HepG2 (cell line): ENCODE results near the gene GON4L. TPM values are rescaled to one million over a fixed set of nuclear protein-coding genes. Genes with fewer than 3 reads are reported as not detected.

ENCODE experiments used
- ATAC-seq: fragments of 200-7000 bp; cut with Tn5 transposase; 3 replicates; pipeline ENCODE4 v1.9.1; 2020; ENCODE audit warnings: mild to moderate bottlenecking, moderate library complexity
- BruUV-seq: library from RNA; stranded (reverse); fragments of 400-500 nt; replicated peaks from 2 replicates; lab custom pipeline; 2021; lab: Mats Ljungman, UMichigan
- CTCF ChIA-PET: fragments of 300-600 bp; formaldehyde crosslinking; extraction: SDS; loops from one replicate; lab custom pipeline; 2021; ENCODE audit warnings: low total read pairs, inconsistent platforms, low intra/inter-chr PET ratio; lab: Yijun Ruan, JAX
- POLR2A ChIA-PET: fragments of 350-600 bp; sonication (Branson Sonifier 250); formaldehyde crosslinking; loops from one replicate; lab custom pipeline; 2020; ENCODE audit warnings: antibody characterized with exemption, inconsistent platforms; lab: Yijun Ruan, JAX
- DNase-seq: peaks from one replicate; pipeline ENCODE4 v3.0.0-alpha.2; 2015; ENCODE audit warnings: low spot score
- FAIRE-seq: peaks from 3 replicates; lab custom pipeline; 2011; peaks lifted over from hg19 to GRCh38; lab: Jason Lieb, UNC
- H2AFZ ChIP-seq: one replicate; pipeline ENCODE4 v1.6.1; 2011; ENCODE audit warnings: low read length, inconsistent platforms
- H3K27ac ChIP-seq: fragments of 300-600 bp; 3 replicates; pipeline ENCODE4 v1.8.0; 2011; ENCODE audit warnings: mixed run types, mild to moderate bottlenecking, mixed read lengths, low read length, inconsistent platforms; ENCODE audit not compliant: insufficient read depth; ENCODE audit errors: extremely low read length
- H3K27me3 ChIP-seq, 2 experiments: fragments of 200-600 bp in 1 of 2; 2 replicates in 1 of 2; 3 replicates in 1 of 2; pipeline versions ENCODE4 v1.6.0 to v1.8.0; 2011; ENCODE audit warnings: low read length in 2 of 2, mild to moderate bottlenecking in 2 of 2, moderate library complexity in 2 of 2, inconsistent platforms in 1 of 2; ENCODE audit not compliant: insufficient read depth in 2 of 2, control insufficient read depth in 1 of 2
- H3K36me3 ChIP-seq, 2 experiments: fragments of 200-600 bp in 1 of 2; replicated peaks in 1 of 2; 2 replicates in 1 of 2; 3 replicates in 1 of 2; pipeline versions ENCODE4 v1.5.1 to v1.8.0; 2011; ENCODE audit warnings: low read length in 2 of 2, inconsistent platforms in 1 of 2; ENCODE audit not compliant: insufficient read depth in 2 of 2, control insufficient read depth in 1 of 2
- H3K4me1 ChIP-seq: 2 replicates; pipeline ENCODE4 v1.5.1; 2012; ENCODE audit warnings: low read length, inconsistent platforms; ENCODE audit not compliant: insufficient read depth
- H3K4me2 ChIP-seq: 2 replicates; pipeline ENCODE4 v1.6.0; 2011; ENCODE audit warnings: low read depth, low read length, inconsistent platforms
- H3K4me3 ChIP-seq, 3 experiments: fragments of 200-600 bp in 1 of 3; sonication (generic), shearing (Covaris generic) in 1 of 3; replicated peaks in 1 of 3; 2 replicates each; pipeline ENCODE4 v1.5.1; 2011 to 2016; ENCODE audit warnings: low read length in 3 of 3, inconsistent platforms in 2 of 3, low read depth in 2 of 3, mild to moderate bottlenecking in 2 of 3, control low read depth in 1 of 3, mixed read lengths in 1 of 3; ENCODE audit not compliant: insufficient read depth in 1 of 3
- H3K79me2 ChIP-seq: one replicate; pipeline ENCODE4 v1.6.1; 2011; ENCODE audit warnings: low read length, inconsistent platforms; ENCODE audit not compliant: insufficient read depth
- H3K9ac ChIP-seq: 2 replicates; pipeline ENCODE4 v1.6.0; 2011; ENCODE audit warnings: mild to moderate bottlenecking, low read depth, low read length, inconsistent platforms; ENCODE audit not compliant: insufficient read depth
- H3K9me3 ChIP-seq: 2 replicates; pipeline ENCODE4 v1.5.1; 2012; ENCODE audit warnings: mild to moderate bottlenecking, low read length
- H4K20me1 ChIP-seq: 2 replicates; pipeline ENCODE4 v1.6.0; 2011; ENCODE audit warnings: inconsistent platforms, mild to moderate bottlenecking, low read length, moderate library complexity; ENCODE audit not compliant: insufficient read depth
- CHCHD3 ChIP-seq: sonication (generic); formaldehyde crosslinking; IDR thresholded peaks from 2 replicates; pipeline ENCODE4 v1.8.0; 2022; ENCODE audit warnings: mild to moderate bottlenecking, missing genetic modification reagents, moderate library complexity
- ZC3H13 ChIP-seq: sonication (generic); formaldehyde crosslinking; IDR thresholded peaks from 2 replicates; pipeline ENCODE4 v1.8.1; 2023; ENCODE audit warnings: mild to moderate bottlenecking, missing genetic modification reagents, moderate library complexity
- ZFYVE20 ChIP-seq: sonication (generic); formaldehyde crosslinking; IDR thresholded peaks from 2 replicates; pipeline ENCODE4 v1.8.0; 2023; ENCODE audit warnings: low read depth, mild to moderate bottlenecking, moderate library complexity, missing genetic modification reagents, borderline replicate concordance
- ZKSCAN1 ChIP-seq: fragments of 150-350 bp; IDR thresholded peaks from 2 replicates; pipeline ENCODE4 v1.6.1; 2014; ENCODE audit warnings: low read length
- ZNF460 ChIP-seq: sonication (generic); formaldehyde crosslinking; IDR thresholded peaks from 2 replicates; pipeline ENCODE4 v1.5.1; 2020; ENCODE audit warnings: missing genetic modification reagents, mild to moderate bottlenecking, borderline replicate concordance
- ZNF564 ChIP-seq: sonication (generic); formaldehyde crosslinking; IDR thresholded peaks from 2 replicates; pipeline ENCODE4 v1.8.1; 2023; ENCODE audit warnings: mild to moderate bottlenecking, missing genetic modification reagents
- ZNF75D ChIP-seq: sonication (generic); formaldehyde crosslinking; IDR thresholded peaks from 2 replicates; pipeline ENCODE4 v1.8.1; 2023; ENCODE audit warnings: missing genetic modification reagents, mild to moderate bottlenecking, borderline replicate concordance
- WGBS: methylation state at CpG from one replicate; pipeline ENCODE4 v1.1.6; 2017; ENCODE audit warnings: low lambda C conversion rate; 5-methylcytosine and 5-hydroxymethylcytosine counted together
- in situ Hi-C: cut with HindIII; loops from 2 replicates; pipeline ENCODE4 v1.10.0; 2017; ENCODE audit warnings: low pct_unique_long_range_greater_than_20kb; ENCODE audit not compliant: extremely low pct_ligation_motif_present
- intact Hi-C: fragments of 100-400 bp; cut with micrococcal nuclease; formaldehyde crosslinking; loops from one replicate; pipeline ENCODE4 v1.10.0; 2022; ENCODE audit not compliant: unreplicated experiment
- polyA plus RNA-seq, 8 experiments: library from polyadenylated mRNA; depleted of rRNA in 3 of 8; stranded (reverse) in 7 of 8; unstranded in 1 of 8; fragments of >200 nt; fragmentation: Illumina TruSeq in 4 of 8; extraction: Trizol in 4 of 8; gene quantifications; 2 replicates each; pipeline versions ENCODE4 v1.2.1 to v1.2.3, GENCODE V29; 2011 to 2016; ENCODE audit warnings: low read depth in 4 of 8, missing spikeins in 1 of 8, mixed read lengths in 1 of 8; ENCODE audit not compliant: insufficient read depth in 1 of 8
- total RNA-seq, 5 experiments: library from RNA; depleted of rRNA; stranded (reverse); fragments of >200 nt; fragmentation: Illumina TruSeq; extraction: Trizol; gene quantifications; 2 replicates each; pipeline ENCODE4 v1.2.3, GENCODE V29; 2016; ENCODE audit warnings: low read depth in 1 of 5
- TF ChIP-seq, protein P1 (sequence below): sonication (generic); formaldehyde crosslinking; IDR thresholded peaks from 2 replicates; pipeline ENCODE4 v1.4.0; 2020; ENCODE audit warnings: mild to moderate bottlenecking, low read depth, missing genetic modification reagents
- TF ChIP-seq, protein P2 (sequence below): sonication (generic); formaldehyde crosslinking; conservative IDR thresholded peaks from 2 replicates; pipeline ENCODE4 v1.4.0; 2020; ENCODE audit warnings: missing genetic modification reagents
- TF ChIP-seq, protein P3 (sequence below): sonication (generic); formaldehyde crosslinking; IDR thresholded peaks from 2 replicates; pipeline ENCODE4 v1.4.0; 2020; ENCODE audit warnings: missing genetic modification reagents

GON4L gene
- total and polyA plus RNA-seq, 2 of the 13 experiments (the other 11 are each of a cell fraction or from before 2014, with no cell fraction given): 14.6 to 19.6 TPM

- no peaks in the 10 kb centered on the region for H3K4me1 ChIP-seq
- in situ Hi-C loops: no loop called here
- CTCF ChIA-PET: no interaction called here
- TF ChIP-seq, protein P1, sequence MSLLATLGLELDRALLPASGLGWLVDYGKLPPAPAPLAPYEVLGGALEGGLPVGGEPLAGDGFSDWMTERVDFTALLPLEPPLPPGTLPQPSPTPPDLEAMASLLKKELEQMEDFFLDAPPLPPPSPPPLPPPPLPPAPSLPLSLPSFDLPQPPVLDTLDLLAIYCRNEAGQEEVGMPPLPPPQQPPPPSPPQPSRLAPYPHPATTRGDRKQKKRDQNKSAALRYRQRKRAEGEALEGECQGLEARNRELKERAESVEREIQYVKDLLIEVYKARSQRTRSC (CRISPR knock-in tag): no peak
- TF ChIP-seq ZC3H13 (CRISPR knock-in tag): no peak
- TF ChIP-seq, all 625 proteins: peak for 0
- POLR2A ChIA-PET: no interaction called here
- Histone ChIP-seq H3K27me3 (no peaks in the 10 kb centered on the region), H3K9ac (no peak overlapping the region), H2AFZ (no peak overlapping the region), H3K4me3 (no peak overlapping the region), H3K9me3 (no peaks in the 10 kb centered on the region), H3K36me3 (peaks cover 5 to 71% of the 10 kb centered on the region in 2 experiments), H3K4me2 (no peak overlapping the region), H4K20me1 (no peaks in the 10 kb centered on the region), H3K79me2 (no peaks in the 10 kb centered on the region), H3K27ac (no peak overlapping the region)
- intact Hi-C loops: no loop called here
- 96% methylated on average over 1 of the region's 1 CpG for WGBS
- no TSS peak for BruUV-seq
- DNase-seq: no peak
- FAIRE-seq: no peak
- no peak for ATAC-seq
These were observed 40.7 kb downstream of the GON4L start for GRCh38 chr1:155816351-155816750.

DNA sequence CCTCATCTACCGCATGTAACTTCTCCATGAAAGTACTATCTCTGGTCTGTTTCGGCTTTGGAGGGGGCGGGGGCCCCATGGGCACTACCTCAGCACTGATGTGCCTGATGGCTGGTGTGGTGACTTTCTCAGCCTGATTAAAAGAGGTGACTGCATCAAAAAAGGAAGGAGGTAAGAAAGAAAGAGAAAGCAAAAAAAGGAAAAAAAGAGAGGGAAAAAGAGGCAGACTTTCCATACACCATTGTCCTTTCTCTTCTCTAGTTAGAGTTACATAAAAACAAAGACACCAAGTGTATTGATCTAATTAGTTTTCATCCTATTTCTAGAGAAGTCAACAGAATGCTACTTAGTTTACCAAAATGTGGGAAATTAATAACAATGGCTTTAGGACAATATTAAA lies 43.3 kb downstream of the GON4L start:
- Histone ChIP-seq H3K4me2 (no peak overlapping the region), H4K20me1 (no peaks in the 10 kb centered on the region), H3K9me3 (no peaks in the 10 kb centered on the region), H3K36me3 (peaks cover 1 to 55% of the 10 kb centered on the region in 2 experiments), H3K4me3 (no peak overlapping the region), H3K4me1 (no peaks in the 10 kb centered on the region), H3K27ac (no peak overlapping the region), H3K9ac (no peak overlapping the region), H3K79me2 (no peaks in the 10 kb centered on the region), H2AFZ (no peak overlapping the region), H3K27me3 (no peaks in the 10 kb centered on the region)
- POLR2A ChIA-PET: no interaction called here
- no peak for DNase-seq
- FAIRE-seq: no peak
- in situ Hi-C loops: no loop called here
- intact Hi-C loops: no loop called here
- 99% methylated on average over 3 of the region's 3 CpGs for WGBS
- ATAC-seq: no peak
- BruUV-seq: no TSS peak
- CTCF ChIA-PET: no interaction called here
- TF ChIP-seq ZNF75D (CRISPR knock-in tag) (no peak), ZFYVE20 (CRISPR knock-in tag) (no peak), CHCHD3 (CRISPR knock-in tag) (no peak), ZNF460 (CRISPR knock-in tag) (no peak), ZNF564 (no peak), ZKSCAN1 (no peak)
- TF ChIP-seq, protein P2, sequence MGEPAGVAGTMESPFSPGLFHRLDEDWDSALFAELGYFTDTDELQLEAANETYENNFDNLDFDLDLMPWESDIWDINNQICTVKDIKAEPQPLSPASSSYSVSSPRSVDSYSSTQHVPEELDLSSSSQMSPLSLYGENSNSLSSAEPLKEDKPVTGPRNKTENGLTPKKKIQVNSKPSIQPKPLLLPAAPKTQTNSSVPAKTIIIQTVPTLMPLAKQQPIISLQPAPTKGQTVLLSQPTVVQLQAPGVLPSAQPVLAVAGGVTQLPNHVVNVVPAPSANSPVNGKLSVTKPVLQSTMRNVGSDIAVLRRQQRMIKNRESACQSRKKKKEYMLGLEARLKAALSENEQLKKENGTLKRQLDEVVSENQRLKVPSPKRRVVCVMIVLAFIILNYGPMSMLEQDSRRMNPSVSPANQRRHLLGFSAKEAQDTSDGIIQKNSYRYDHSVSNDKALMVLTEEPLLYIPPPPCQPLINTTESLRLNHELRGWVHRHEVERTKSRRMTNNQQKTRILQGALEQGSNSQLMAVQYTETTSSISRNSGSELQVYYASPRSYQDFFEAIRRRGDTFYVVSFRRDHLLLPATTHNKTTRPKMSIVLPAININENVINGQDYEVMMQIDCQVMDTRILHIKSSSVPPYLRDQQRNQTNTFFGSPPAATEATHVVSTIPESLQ (CRISPR knock-in tag): no peak
- TF ChIP-seq, protein P3, sequence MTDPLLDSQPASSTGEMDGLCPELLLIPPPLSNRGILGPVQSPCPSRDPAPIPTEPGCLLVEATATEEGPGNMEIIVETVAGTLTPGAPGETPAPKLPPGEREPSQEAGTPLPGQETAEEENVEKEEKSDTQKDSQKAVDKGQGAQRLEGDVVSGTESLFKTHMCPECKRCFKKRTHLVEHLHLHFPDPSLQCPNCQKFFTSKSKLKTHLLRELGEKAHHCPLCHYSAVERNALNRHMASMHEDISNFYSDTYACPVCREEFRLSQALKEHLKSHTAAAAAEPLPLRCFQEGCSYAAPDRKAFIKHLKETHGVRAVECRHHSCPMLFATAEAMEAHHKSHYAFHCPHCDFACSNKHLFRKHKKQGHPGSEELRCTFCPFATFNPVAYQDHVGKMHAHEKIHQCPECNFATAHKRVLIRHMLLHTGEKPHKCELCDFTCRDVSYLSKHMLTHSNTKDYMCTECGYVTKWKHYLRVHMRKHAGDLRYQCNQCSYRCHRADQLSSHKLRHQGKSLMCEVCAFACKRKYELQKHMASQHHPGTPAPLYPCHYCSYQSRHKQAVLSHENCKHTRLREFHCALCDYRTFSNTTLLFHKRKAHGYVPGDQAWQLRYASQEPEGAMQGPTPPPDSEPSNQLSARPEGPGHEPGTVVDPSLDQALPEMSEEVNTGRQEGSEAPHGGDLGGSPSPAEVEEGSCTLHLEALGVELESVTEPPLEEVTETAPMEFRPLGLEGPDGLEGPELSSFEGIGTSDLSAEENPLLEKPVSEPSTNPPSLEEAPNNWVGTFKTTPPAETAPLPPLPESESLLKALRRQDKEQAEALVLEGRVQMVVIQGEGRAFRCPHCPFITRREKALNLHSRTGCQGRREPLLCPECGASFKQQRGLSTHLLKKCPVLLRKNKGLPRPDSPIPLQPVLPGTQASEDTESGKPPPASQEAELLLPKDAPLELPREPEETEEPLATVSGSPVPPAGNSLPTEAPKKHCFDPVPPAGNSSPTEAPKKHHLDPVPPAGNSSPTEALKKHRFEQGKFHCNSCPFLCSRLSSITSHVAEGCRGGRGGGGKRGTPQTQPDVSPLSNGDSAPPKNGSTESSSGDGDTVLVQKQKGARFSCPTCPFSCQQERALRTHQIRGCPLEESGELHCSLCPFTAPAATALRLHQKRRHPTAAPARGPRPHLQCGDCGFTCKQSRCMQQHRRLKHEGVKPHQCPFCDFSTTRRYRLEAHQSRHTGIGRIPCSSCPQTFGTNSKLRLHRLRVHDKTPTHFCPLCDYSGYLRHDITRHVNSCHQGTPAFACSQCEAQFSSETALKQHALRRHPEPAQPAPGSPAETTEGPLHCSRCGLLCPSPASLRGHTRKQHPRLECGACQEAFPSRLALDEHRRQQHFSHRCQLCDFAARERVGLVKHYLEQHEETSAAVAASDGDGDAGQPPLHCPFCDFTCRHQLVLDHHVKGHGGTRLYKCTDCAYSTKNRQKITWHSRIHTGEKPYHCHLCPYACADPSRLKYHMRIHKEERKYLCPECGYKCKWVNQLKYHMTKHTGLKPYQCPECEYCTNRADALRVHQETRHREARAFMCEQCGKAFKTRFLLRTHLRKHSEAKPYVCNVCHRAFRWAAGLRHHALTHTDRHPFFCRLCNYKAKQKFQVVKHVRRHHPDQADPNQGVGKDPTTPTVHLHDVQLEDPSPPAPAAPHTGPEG (CRISPR knock-in tag): no peak
